GM12892 (cell line): ENCODE data around the gene MAP2K5.

ENCODE experiments used
- POLR2A ChIP-seq: IDR thresholded peaks from 2 replicates; pipeline ENCODE4 v1.6.1; 2011; ENCODE audit warnings: low read depth, low read length, control low read depth
- TAF1 ChIP-seq: IDR thresholded peaks from 2 replicates; pipeline ENCODE4 v1.6.1; 2011; ENCODE audit warnings: low read depth, mild to moderate bottlenecking, control low read depth, low read length, borderline replicate concordance

DNA sequence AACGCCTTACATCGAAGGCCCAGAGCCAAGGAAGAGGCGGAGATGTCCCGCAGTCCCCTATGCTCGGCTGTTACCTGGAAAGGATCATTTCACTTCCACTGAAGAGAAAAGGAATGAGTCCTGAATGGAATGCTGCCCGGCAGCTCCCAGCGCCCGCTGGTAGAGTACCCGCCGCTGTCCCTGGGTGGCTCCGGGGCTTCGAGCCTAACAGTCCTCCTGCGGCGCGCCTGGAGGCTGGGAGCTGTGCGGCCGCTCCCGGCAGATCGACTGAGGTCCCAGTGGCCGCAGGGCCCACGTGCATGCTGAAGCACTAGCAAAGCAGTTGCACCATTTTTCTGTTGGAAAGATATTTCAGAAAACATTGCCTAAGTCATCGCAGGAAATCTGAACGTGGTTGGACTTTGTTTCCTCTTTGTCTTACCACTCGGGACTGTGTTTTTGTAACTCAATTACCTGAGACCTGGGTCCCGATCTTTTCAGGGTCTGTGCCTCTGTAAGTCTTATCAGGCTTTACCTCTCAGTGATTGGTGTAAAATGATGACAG, 296.4 kb downstream of the MAP2K5 start:
- no peak for TF ChIP-seq TAF1
- TF ChIP-seq POLR2A: no peak
